Left lung (tissue), 10 donors: ENCODE results near the gene KNCN. TPM values are rescaled to one million over a fixed set of nuclear protein-coding genes. Genes with fewer than 3 reads are reported as not detected.

ENCODE experiments used
- ATAC-seq: fragments of 200-7000 bp; cut with Tn5 transposase; one replicate; pipeline ENCODE4 v1.9.1; 2020; ENCODE audit warnings: moderate library complexity
- DNase-seq, 4 donors: peaks; one replicate each; pipeline ENCODE4 v3.0.0-alpha.2; 2013 to 2020
- H3K27ac ChIP-seq, 2 donors: fragments of 200-600 bp; sonication (generic) in 1 of 2; one replicate each; pipeline versions ENCODE4 v1.5.0 to v1.8.0; 2020 to 2021
- H3K27me3 ChIP-seq, 2 donors: fragments of 200-600 bp; sonication (generic) in 1 of 2; one replicate each; pipeline versions ENCODE4 v1.5.0 to v1.8.0; 2020 to 2021
- H3K36me3 ChIP-seq, 2 donors: fragments of 200-600 bp; sonication (generic) in 1 of 2; one replicate each; pipeline versions ENCODE4 v1.5.0 to v1.8.0; 2020 to 2021
- H3K4me1 ChIP-seq, 2 donors: fragments of 200-600 bp; one replicate each; pipeline ENCODE4 v1.8.0; 2021
- H3K4me3 ChIP-seq, 2 donors: fragments of 200-600 bp; sonication (generic) in 1 of 2; one replicate each; pipeline versions ENCODE4 v1.5.0 to v1.8.0; 2020 to 2021; ENCODE audit warnings: mild to moderate bottlenecking in 1 of 2
- H3K9me3 ChIP-seq, 2 donors: fragments of 200-600 bp; sonication (generic) in 1 of 2; one replicate each; pipeline versions ENCODE4 v1.5.0 to v1.8.0; 2020 to 2021
- CTCF ChIP-seq, 2 donors: fragments of 200-600 bp; sonication (generic) in 1 of 2; IDR thresholded peaks; one replicate each; pipeline versions ENCODE4 v1.5.0 to v1.8.0; 2021; ENCODE audit warnings: antibody characterized with exemption in 2 of 2
- intact Hi-C, 2 donors: fragments of 100-400 bp; cut with DNase I; formaldehyde crosslinking; loops; one replicate each; pipeline versions ENCODE4 v1.11.2 to v1.14.2; 2022
- polyA plus RNA-seq, 6 donors: library from polyadenylated mRNA; unstranded; fragments of 120-200 nt; gene quantifications; one replicate each; pipeline ENCODE4 v1.2.1, GENCODE V29; 2013; ENCODE audit not compliant: insufficient read length in 6 of 6
- total RNA-seq, 2 donors: library from RNA; stranded (reverse); fragmentation: NEBNext Ultra II Directional; extraction: Animal tissue kit (Norgen Biotek cat#: 25700); gene quantifications; one replicate each; pipeline ENCODE4 v1.2.1, GENCODE V29; 2021
- donor health status: DM: no; HTN: yes; CAD: no.
- donor health status: DM: no; HTN: no; CAD: no.

KNCN gene
- total and polyA plus RNA-seq, 8 donors, result 0.07 to 0.34 (median 0.20) TPM; not detected in 5

DNA sequence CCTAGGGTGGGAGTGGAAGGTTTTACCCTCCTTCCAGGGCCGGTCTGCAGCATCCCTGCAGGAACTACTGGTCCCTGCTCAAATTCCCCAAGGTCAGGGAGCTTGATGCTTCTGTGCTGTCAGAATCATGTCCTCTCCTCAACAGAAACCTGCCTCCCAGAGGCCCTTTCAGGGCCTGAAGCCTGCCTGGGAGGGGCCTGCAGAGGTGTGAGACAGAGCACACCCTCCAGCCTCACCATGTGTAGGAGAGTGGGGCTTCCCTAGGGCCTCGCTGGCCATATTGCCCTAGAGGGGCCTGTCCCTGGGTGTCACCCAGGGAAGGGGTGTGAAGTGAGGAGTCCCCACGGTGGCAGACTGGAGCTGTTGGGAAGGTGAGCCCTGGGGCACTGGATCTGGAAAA, 21.1 kb downstream of the KNCN start:
- ATAC-seq (no peak), DNase-seq (peak in 1 of 4 donors; percentile 54)
- H3K27ac ChIP-seq, result no peak overlapping the region
- no peak for TF ChIP-seq CTCF (IDR thresholded peaks at IDR 0.05)
- no peak overlapping the region for H3K4me3 ChIP-seq
- intact Hi-C loops, result loop anchor here in 1 of 2 donors (10.0 kb wide), 1 partner anchor 194 kb away; no protein-coding TSS in a partner anchor
- H3K4me1 ChIP-seq, result peaks cover 0 to 7% of the 10 kb centered on the region in 2 donors
- no peaks in the 10 kb centered on the region for H3K36me3 ChIP-seq
- H3K9me3 ChIP-seq, result no peaks in the 10 kb centered on the region
- peaks cover 0 to 98% of the 10 kb centered on the region in 2 donors for H3K27me3 ChIP-seq

- no peak for ATAC-seq
- peaks cover 0 to 97% of the 10 kb centered on the region in 2 donors for H3K27me3 ChIP-seq
Observed at GRCh38 chr1:46529031-46529630, 22.3 kb downstream of the KNCN start.

DNA sequence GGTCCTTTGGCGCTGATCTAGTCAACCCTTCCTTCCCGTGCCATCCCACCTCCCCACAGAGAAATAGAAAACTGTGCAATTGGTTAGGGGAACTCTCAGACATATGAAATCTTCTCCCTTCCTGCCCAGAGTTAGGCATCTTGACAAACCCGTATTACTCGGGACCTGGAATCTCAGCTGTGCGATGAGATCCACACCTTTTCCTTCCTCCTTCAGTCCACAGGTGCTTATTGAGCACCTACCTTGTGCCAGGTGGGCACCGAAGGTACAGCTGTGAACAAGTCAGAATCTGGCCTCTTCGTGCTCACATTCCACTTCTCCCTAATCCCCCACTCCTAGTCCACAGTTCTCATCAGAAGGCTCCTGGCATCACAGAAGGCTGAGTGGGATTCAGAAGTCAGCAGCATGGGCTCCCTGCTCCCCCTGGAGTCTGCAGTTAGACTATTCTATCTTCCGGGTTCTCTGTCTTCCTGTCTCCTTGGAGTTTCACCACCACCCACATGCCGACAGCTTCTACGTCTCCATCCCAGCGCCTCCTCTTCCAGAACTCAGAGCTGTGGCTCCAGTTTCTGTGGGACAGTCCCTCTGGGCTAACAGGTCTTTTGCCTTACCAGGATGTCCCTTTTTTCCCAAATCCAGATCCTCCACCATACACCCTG, 23.0 kb downstream of the KNCN start:
- TF ChIP-seq CTCF (IDR thresholded peaks at IDR 0.05), result peak in 1 of 2 donors; percentile 26
- DNase-seq (no peak), ATAC-seq (no peak)
- Histone ChIP-seq H3K27me3 (peaks cover 0 to 95% of the 10 kb centered on the region in 2 donors), H3K4me3 (no peak overlapping the region), H3K27ac (no peak overlapping the region), H3K36me3 (no peaks in the 10 kb centered on the region), H3K9me3 (no peaks in the 10 kb centered on the region), H3K4me1 (peaks cover 0 to 4% of the 10 kb centered on the region in 2 donors)
- intact Hi-C loops, result loop anchor here in 1 of 2 donors (5.0 kb wide), 1 partner anchor 51 kb away; no protein-coding TSS in a partner anchor

More at GRCh38 chr1:46529031-46529630, 22.3 kb downstream of the KNCN start:
- no peak overlapping the region for H3K4me3 ChIP-seq
- no peak for DNase-seq
- peaks cover 0 to 7% of the 10 kb centered on the region in 2 donors for H3K4me1 ChIP-seq
- TF ChIP-seq CTCF (IDR thresholded peaks at IDR 0.05), result no peak
- intact Hi-C loops, result loop anchor here in 1 of 2 donors (5.0 kb wide), 1 partner anchor 52 kb away; no protein-coding TSS in a partner anchor
- no peaks in the 10 kb centered on the region for H3K9me3 ChIP-seq
- no peak overlapping the region for H3K27ac ChIP-seq
- H3K36me3 ChIP-seq, result no peaks in the 10 kb centered on the region

DNA sequence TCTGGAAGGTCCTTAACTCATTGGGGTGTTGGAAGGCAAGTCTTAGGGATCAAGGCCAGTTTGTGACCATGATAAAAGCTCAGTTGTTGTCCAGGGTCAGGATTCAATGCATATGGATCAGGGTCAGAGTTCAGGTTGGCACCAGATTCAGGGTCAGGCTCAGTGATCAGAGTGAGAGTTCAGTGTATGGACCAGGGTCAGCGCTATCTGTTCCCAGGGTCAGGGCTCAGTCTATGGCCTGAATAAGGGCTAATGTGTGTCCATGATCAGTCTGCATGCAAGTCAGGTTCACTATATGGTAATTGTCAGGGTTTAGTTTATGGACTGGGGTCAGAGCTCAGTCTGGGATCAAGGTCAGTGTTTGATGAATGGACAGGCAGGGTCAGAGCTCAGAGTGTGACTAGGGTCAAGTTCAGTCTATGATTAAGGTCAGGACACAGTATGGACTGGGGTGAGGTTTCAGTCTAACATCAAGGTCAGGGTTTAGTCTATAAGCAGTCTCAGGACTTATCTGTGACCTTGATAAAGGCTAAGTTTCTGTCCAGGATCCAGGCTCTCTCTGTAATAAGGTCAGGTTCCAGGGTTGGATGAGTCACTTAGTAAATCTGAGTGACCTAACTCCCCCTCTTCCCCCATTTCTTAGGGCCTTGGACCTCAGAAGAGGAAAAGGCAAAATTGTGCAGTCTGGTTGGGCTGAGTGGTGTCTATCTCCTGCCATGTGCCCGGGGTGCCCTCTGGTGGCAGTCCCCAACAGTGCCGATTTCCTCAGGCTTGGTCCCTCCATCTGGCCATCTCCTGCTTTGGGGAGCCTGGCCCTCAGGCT, 23.8 kb downstream of the KNCN start:
- peaks cover 2 to 5% of the 10 kb centered on the region in 2 donors for H3K4me1 ChIP-seq
- H3K36me3 ChIP-seq, result no peaks in the 10 kb centered on the region
- peak; percentile 95 for ATAC-seq
- H3K4me3 ChIP-seq, result no peak overlapping the region
- peak; percentile 85 to 90 for TF ChIP-seq CTCF (IDR thresholded peaks at IDR 0.05)
- H3K9me3 ChIP-seq, result no peaks in the 10 kb centered on the region
- H3K27ac ChIP-seq, result no peak overlapping the region
- H3K27me3 ChIP-seq, result peaks cover 0 to 87% of the 10 kb centered on the region in 2 donors
- DNase-seq, result peak; percentile 59 to 91 (median 78)
- intact Hi-C loops, result loop anchor here in 1 of 2 donors (5.0 kb wide), 1 partner anchor 50 kb away; no protein-coding TSS in a partner anchor
